Measurements from ENCODE around the gene FER1L5. TPM values are rescaled to one million over a fixed set of nuclear protein-coding genes. Genes with fewer than 3 reads are reported as not detected.

FER1L5 gene
- total and polyA plus RNA-seq, 2 of the 8 experiments (the other 6 are each of a cell fraction or from before 2014, with no cell fraction given), result 0.23 to 0.88 TPM

- no peak overlapping the region for H3K4ac ChIP-seq (replicated peaks; ENCODE audit: insufficient read length, low read depth, low read length)
- TF ChIP-seq ATF3 (IDR thresholded peaks at IDR 0.05; ENCODE audit: insufficient read depth, low read depth, low read length) (no peak), SAP30 (IDR thresholded peaks at IDR 0.05; ENCODE audit: insufficient read depth, insufficient replicate concordance, low read length) (no peak), CHD1 (IDR thresholded peaks at IDR 0.05; ENCODE audit: low read depth, low read length) (no peak), USF2 (IDR thresholded peaks at IDR 0.05; ENCODE audit: low read length) (no peak), TCF12 (IDR thresholded peaks at IDR 0.05; ENCODE audit: low read depth, low read length) (no peak), EP300 (IDR thresholded peaks at IDR 0.05; ENCODE audit: borderline replicate concordance in 1 of 2, low read depth in 2 of 2, low read length in 2 of 2) (no peak), TBP (IDR thresholded peaks at IDR 0.05; ENCODE audit: low read depth, low read length) (no peak), PHF8 (conservative IDR thresholded peaks at IDR 0.05; ENCODE audit: low read depth, low read length) (no peak), SP2 (IDR thresholded peaks at IDR 0.05; ENCODE audit: low read length) (no peak), RAD21 (IDR thresholded peaks at IDR 0.05 in 1 of 2, conservative IDR thresholded peaks at IDR 0.05 in 1 of 2; ENCODE audit: low read depth in 2 of 2, low read length in 2 of 2) (no peak), SP1 (IDR thresholded peaks at IDR 0.05; ENCODE audit: low read depth, low read length) (no peak), SIN3A (conservative IDR thresholded peaks at IDR 0.05 in 1 of 2, IDR thresholded peaks at IDR 0.05 in 1 of 2; ENCODE audit: low read depth in 1 of 2, low read length in 2 of 2) (no peak)
Observed at GRCh38 chr2:96594282-96594681, 48.3 kb upstream of the FER1L5 start.

More at GRCh38 chr2:96594282-96594681, 48.3 kb upstream of the FER1L5 start:
- Histone ChIP-seq H2AK5ac (ENCODE audit: low read depth, low read length) (no peak overlapping the region), H2BK12ac (ENCODE audit: low read depth, low read length) (no peak overlapping the region), H3K4me1 (replicated peaks in 1 of 4; ENCODE audit: control insufficient read depth in 3 of 4, insufficient read depth in 4 of 4, low read length in 3 of 4) (no peaks in the 10 kb centered on the region), H3K56ac (replicated peaks; ENCODE audit: insufficient read length, low read depth, low read length) (no peak overlapping the region), H3K36me3 (ENCODE audit: control insufficient read depth in 2 of 4, insufficient read depth in 4 of 4, low read length in 3 of 4) (peaks cover 5 to 50% (median 29%) of the 10 kb centered on the region in 4 experiments), H2AFZ (ENCODE audit: low read length) (no peak overlapping the region), H3K79me2 (ENCODE audit: control insufficient read depth in 1 of 2, insufficient read depth in 2 of 2, low read length in 2 of 2) (no peaks in the 10 kb centered on the region), H3K9ac (replicated peaks in 1 of 4; ENCODE audit: extremely low read depth in 1 of 4, low read depth in 3 of 4, low read length in 3 of 4) (no peak overlapping the region), H3K18ac (ENCODE audit: extremely low read depth, low read length) (no peak overlapping the region), H3K9me3 (ENCODE audit: insufficient read depth in 2 of 2, low read depth in 1 of 2, low read length in 1 of 2) (no peaks in the 10 kb centered on the region), H4K5ac (ENCODE audit: insufficient read length, low read depth, low read length) (no peak overlapping the region), H3K4me2 (ENCODE audit: insufficient read depth in 1 of 2, low read depth in 2 of 2, low read length in 2 of 2) (no peak overlapping the region), H3K79me1 (ENCODE audit: low read depth, low read length) (no peaks in the 10 kb centered on the region), H2BK20ac (ENCODE audit: low read length) (no peak overlapping the region), H2BK120ac (replicated peaks; ENCODE audit: low read depth, low read length) (no peak overlapping the region), H3K27me3 (replicated peaks in 1 of 4; ENCODE audit: control insufficient read depth in 3 of 4, extremely low read depth in 1 of 4, insufficient read depth in 3 of 4, low read length in 3 of 4) (no peaks in the 10 kb centered on the region), H4K20me1 (replicated peaks in 1 of 2; ENCODE audit: control insufficient read depth in 1 of 2, insufficient read depth in 2 of 2, low read length in 2 of 2) (peaks cover 0 to 2% of the 10 kb centered on the region in 2 experiments), H2BK5ac (ENCODE audit: low read depth, low read length) (no peak overlapping the region), H3K23me2 (ENCODE audit: low read depth, low read length) (no peaks in the 10 kb centered on the region), H3K14ac (ENCODE audit: insufficient read length) (no peak overlapping the region), H3K4me3 (ENCODE audit: extremely low read depth in 1 of 4, insufficient read depth in 2 of 4, low read depth in 3 of 4, low read length in 4 of 4) (no peak overlapping the region), H4K91ac (replicated peaks; ENCODE audit: insufficient read length, low read length) (no peak overlapping the region), H3K27ac (ENCODE audit: low read depth, low read length) (no peak overlapping the region), H4K8ac (ENCODE audit: extremely low read depth, insufficient read depth, low read length) (no peak overlapping the region), H2BK15ac (ENCODE audit: low read length) (no peak overlapping the region), H3K23ac (ENCODE audit: insufficient read length) (no peak overlapping the region)
- DNase-seq (ENCODE audit: low read depth in 1 of 2, low spot score in 2 of 2), result no peak
- ChIA-PET CTCF (ENCODE audit: partially characterized antibody) (interaction anchor here (0.6 to 2.0 kb wide), 8 partner anchors 14 to 265 kb away, joined by 3 to 5 read pairs (median 4); partner anchors contain the start of gene CNNM4), POLR2A (ENCODE audit: partially characterized antibody) (interaction anchor here (1.5 kb wide), 1 partner anchor 16 kb away, joined by 3 read pairs; no protein-coding TSS in a partner anchor)
- WGBS, 2 experiments (ENCODE audit: extremely low coverage in 1 of 2, insufficient coverage in 1 of 2, insufficient read length in 1 of 2, insufficient replicate concordance in 2 of 2, low coverage in 1 of 2, low lambda C conversion rate in 2 of 2, missing lambda C conversion rate in 1 of 2), result 89% methylated on average over 3 of the region's 3 CpGs; no CpG with 5 or more reads in 1 of the 2 experiments
- no peak for FAIRE-seq
